Caco-2 (cell line): Measurements from ENCODE around the gene TRAF2. TPM values are rescaled to one million over a fixed set of nuclear protein-coding genes. Genes with fewer than 3 reads are reported as not detected.

ENCODE experiments used
- BruUV-seq: library from RNA; stranded (reverse); fragments of 400-500 nt; replicated peaks from 2 replicates; lab custom pipeline; 2021; lab: Mats Ljungman, UMichigan
- CTCF ChIA-PET: fragments of 300-600 bp; sonication (Branson Sonifier 250); formaldehyde crosslinking; loops from one replicate; lab custom pipeline; 2022; ENCODE audit warnings: antibody characterized with exemption; lab: Charles Lee
- POLR2A ChIA-PET: fragments of 300-600 bp; sonication (Branson Sonifier 250); formaldehyde crosslinking; loops from one replicate; lab custom pipeline; 2022; ENCODE audit warnings: antibody characterized with exemption; lab: Charles Lee
- DNase-seq, 2 experiments: peaks; one replicate each; pipeline versions ENCODE4 v3.0.0 to v3.0.0-alpha.2; 2020 to 2022
- H3K27me3 ChIP-seq: replicated peaks from 2 replicates; pipeline ENCODE4 v1.6.0; 2011; ENCODE audit warnings: low read length; ENCODE audit not compliant: control insufficient read depth, insufficient read depth
- H3K36me3 ChIP-seq: 2 replicates; pipeline ENCODE4 v1.5.1; 2011; ENCODE audit warnings: low read length; ENCODE audit not compliant: control insufficient read depth, insufficient read depth
- H3K4me1 ChIP-seq: fragments of 250-450 bp; sonication (Bioruptor Pico); 2 replicates; pipeline ENCODE4 v1.5.1; 2020; ENCODE audit warnings: mild to moderate bottlenecking
- H3K4me3 ChIP-seq: 2 replicates; pipeline ENCODE4 v1.5.1; 2011; ENCODE audit warnings: low read depth, mild to moderate bottlenecking, control low read depth, low read length
- H3K9me3 ChIP-seq: fragments of 250-450 bp; sonication (Bioruptor Pico); 2 replicates; pipeline ENCODE4 v1.5.1; 2020; ENCODE audit warnings: mild to moderate bottlenecking, moderate library complexity
- H3K27ac Mint-ChIP-seq: one replicate; pipeline ENCODE4 v1.8.0; 2022; ENCODE audit warnings: mixed read lengths; ENCODE audit not compliant: unreplicated experiment
- H3K27me3 Mint-ChIP-seq: one replicate; pipeline ENCODE4 v1.8.0; 2022; ENCODE audit warnings: mixed read lengths; ENCODE audit not compliant: insufficient read depth, unreplicated experiment
- H3K36me3 Mint-ChIP-seq: one replicate; pipeline ENCODE4 v1.8.0; 2022; ENCODE audit warnings: mild to moderate bottlenecking, mixed read lengths; ENCODE audit not compliant: insufficient read depth, unreplicated experiment
- H3K4me1 Mint-ChIP-seq: one replicate; pipeline ENCODE4 v1.8.0; 2022; ENCODE audit warnings: low read depth, mixed read lengths; ENCODE audit not compliant: unreplicated experiment
- H3K4me3 Mint-ChIP-seq: one replicate; pipeline ENCODE4 v1.8.0; 2022; ENCODE audit warnings: mild to moderate bottlenecking, moderate library complexity, mixed read lengths; ENCODE audit not compliant: unreplicated experiment
- H3K9me3 Mint-ChIP-seq: one replicate; pipeline ENCODE4 v1.8.0; 2022; ENCODE audit warnings: mixed read lengths; ENCODE audit not compliant: unreplicated experiment
- CTCF ChIP-seq, 2 experiments: fragments of 200-600 bp in 1 of 2; IDR thresholded peaks; 1 replicate in 1 of 2; 2 replicates in 1 of 2; pipeline versions ENCODE4 v1.5.1 to v1.8.0; 2011 to 2022; ENCODE audit warnings: antibody characterized with exemption in 1 of 2, control low read depth in 1 of 2, inconsistent platforms in 1 of 2, low read depth in 1 of 2, low read length in 1 of 2, mild to moderate bottlenecking in 1 of 2, moderate library complexity in 1 of 2; ENCODE audit not compliant: insufficient read depth in 1 of 2, severe bottlenecking in 1 of 2, unreplicated experiment in 1 of 2
- intact Hi-C: fragments of 100-400 bp; cut with micrococcal nuclease; formaldehyde crosslinking; loops from one replicate; pipeline ENCODE4 v1.10.0; 2022; ENCODE audit not compliant: unreplicated experiment
- total RNA-seq: library from RNA; stranded (reverse); gene quantifications from 2 replicates; pipeline ENCODE4 v1.2.3, GENCODE V29; 2022

Gene TRAF2
- total RNA-seq, 1 experiment from 2014 or later = 41.7 TPM

- intact Hi-C loops = no loop called here
- no peak overlapping the region for H3K27ac Mint-ChIP-seq
- H3K9me3 Mint-ChIP-seq = no peaks in the 10 kb centered on the region
- no peaks in the 10 kb centered on the region for H3K4me1 Mint-ChIP-seq
- H3K4me3 ChIP-seq = no peak overlapping the region
- no peak for TF ChIP-seq CTCF (IDR thresholded peaks at IDR 0.05; ENCODE audit: insufficient read depth in 1 of 2, low read depth in 1 of 2, low read length in 1 of 2, severe bottlenecking in 1 of 2, unreplicated experiment in 1 of 2)
- H3K4me1 ChIP-seq = peaks cover 7% of the 10 kb centered on the region
- no peaks in the 10 kb centered on the region for H3K36me3 ChIP-seq
- BruUV-seq = no TSS peak
- H3K9me3 ChIP-seq = no peaks in the 10 kb centered on the region
- H3K36me3 Mint-ChIP-seq = peaks cover 5% of the 10 kb centered on the region
- H3K27me3 Mint-ChIP-seq = no peaks in the 10 kb centered on the region
- ChIA-PET CTCF (no interaction called here), POLR2A (interaction anchor here (0.8 kb wide), 1 partner anchor 23 kb away, joined by 3 read pairs; the partner anchor contains the start of gene PAXX)
- H3K27me3 ChIP-seq = no peaks in the 10 kb centered on the region
- no peak for DNase-seq
- no peak overlapping the region for H3K4me3 Mint-ChIP-seq
These were observed 82.8 kb downstream of the TRAF2 start for GRCh38 chr9:136969150-136969549.

- no peaks in the 10 kb centered on the region for H3K9me3 Mint-ChIP-seq
- intact Hi-C loops = no loop called here
- H3K27ac Mint-ChIP-seq = no peak overlapping the region
- no TSS peak for BruUV-seq
- no peak for DNase-seq
- no peak for TF ChIP-seq CTCF (IDR thresholded peaks at IDR 0.05; ENCODE audit: insufficient read depth in 1 of 2, low read depth in 1 of 2, low read length in 1 of 2, severe bottlenecking in 1 of 2, unreplicated experiment in 1 of 2)
- H3K4me1 Mint-ChIP-seq = no peaks in the 10 kb centered on the region
- no peak overlapping the region for H3K4me3 ChIP-seq
- no peaks in the 10 kb centered on the region for H3K27me3 ChIP-seq
- H3K27me3 Mint-ChIP-seq = no peaks in the 10 kb centered on the region
- H3K36me3 ChIP-seq = no peaks in the 10 kb centered on the region
- H3K4me3 Mint-ChIP-seq = no peak overlapping the region
- ChIA-PET CTCF (no interaction called here), POLR2A (interaction anchor here (0.8 kb wide), 1 partner anchor 22 kb away, joined by 3 read pairs; the partner anchor contains the start of gene PAXX)
- peaks cover 5% of the 10 kb centered on the region for H3K36me3 Mint-ChIP-seq
- peaks cover under 1% of the 10 kb centered on the region for H3K4me1 ChIP-seq
- H3K9me3 ChIP-seq = no peaks in the 10 kb centered on the region
These were observed 83.5 kb downstream of the TRAF2 start for GRCh38 chr9:136969774-136970173.

GRCh38 chr9:136970361-136970760 lies 84.0 kb downstream of the TRAF2 start:
- POLR2A ChIA-PET = no interaction called here
- Histone ChIP-seq H3K9me3 (no peaks in the 10 kb centered on the region), H3K36me3 (no peaks in the 10 kb centered on the region), H3K27me3 (no peaks in the 10 kb centered on the region), H3K4me3 (no peak overlapping the region), H3K4me1 (no peaks in the 10 kb centered on the region)
- no peaks in the 10 kb centered on the region for H3K27me3 Mint-ChIP-seq
- no peaks in the 10 kb centered on the region for H3K4me1 Mint-ChIP-seq
- intact Hi-C loops = no loop called here
- no peak overlapping the region for H3K27ac Mint-ChIP-seq
- no peak overlapping the region for H3K4me3 Mint-ChIP-seq
- no peak for DNase-seq
- no TSS peak for BruUV-seq
- TF ChIP-seq CTCF (IDR thresholded peaks at IDR 0.05; ENCODE audit: insufficient read depth in 1 of 2, low read depth in 1 of 2, low read length in 1 of 2, severe bottlenecking in 1 of 2, unreplicated experiment in 1 of 2) = no peak
- CTCF ChIA-PET = no interaction called here
- no peaks in the 10 kb centered on the region for H3K9me3 Mint-ChIP-seq
- H3K36me3 Mint-ChIP-seq = peaks cover 5% of the 10 kb centered on the region
